GM12891 (cell line): ENCODE data around the gene KCNMA1.

ENCODE experiments used
- POLR2A ChIP-seq: IDR thresholded peaks from 2 replicates; pipeline ENCODE4 v1.6.1; 2011; ENCODE audit warnings: low read depth, low read length, control low read depth
- POLR2AphosphoS5 ChIP-seq: IDR thresholded peaks from 2 replicates; pipeline ENCODE4 v1.6.1; 2011; ENCODE audit warnings: low read depth, low read length, control low read depth
- POU2F2 ChIP-seq: IDR thresholded peaks from 2 replicates; pipeline ENCODE4 v1.6.1; 2011; ENCODE audit warnings: low read depth, mild to moderate bottlenecking, control low read depth, low read length, moderate library complexity
- SPI1 ChIP-seq: IDR thresholded peaks from 2 replicates; pipeline ENCODE4 v1.6.1; 2011; ENCODE audit warnings: low read depth, low read length, control low read depth
- TAF1 ChIP-seq: IDR thresholded peaks from 2 replicates; pipeline ENCODE4 v1.6.1; 2011; ENCODE audit warnings: low read depth, low read length, control low read depth

DNA sequence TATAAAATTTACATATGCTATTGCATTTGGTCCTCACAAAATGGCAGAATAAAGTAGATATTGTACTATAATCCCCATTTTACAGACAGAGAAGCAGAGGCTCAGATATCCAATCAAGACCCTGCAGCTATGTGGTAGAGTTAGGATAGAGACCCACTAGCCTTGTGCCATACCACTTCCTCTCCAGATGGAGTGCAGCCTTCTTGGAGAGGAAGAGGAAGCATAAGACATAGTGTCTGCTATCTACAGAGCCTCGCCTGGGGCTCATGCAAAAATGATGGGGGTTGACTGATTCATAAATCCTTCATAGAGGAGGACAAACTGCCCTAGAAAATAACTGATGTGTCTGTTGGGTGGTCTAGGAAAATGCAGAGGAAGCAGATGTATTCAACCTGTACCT, 447.3 kb downstream of the KCNMA1 start:
- TF ChIP-seq SPI1, result no peak
- no peak for TF ChIP-seq POLR2AphosphoS5
- TF ChIP-seq POLR2A, result no peak
- no peak for TF ChIP-seq TAF1
- TF ChIP-seq POU2F2, result no peak
